ENCODE results near the gene AKAP12.
"Not testable (repeated sequence)": the region's sequence is repeated elsewhere in the genome, so short reads cannot be mapped to it uniquely, and the experiment has no call there.

The AKAP12 gene

DNA sequence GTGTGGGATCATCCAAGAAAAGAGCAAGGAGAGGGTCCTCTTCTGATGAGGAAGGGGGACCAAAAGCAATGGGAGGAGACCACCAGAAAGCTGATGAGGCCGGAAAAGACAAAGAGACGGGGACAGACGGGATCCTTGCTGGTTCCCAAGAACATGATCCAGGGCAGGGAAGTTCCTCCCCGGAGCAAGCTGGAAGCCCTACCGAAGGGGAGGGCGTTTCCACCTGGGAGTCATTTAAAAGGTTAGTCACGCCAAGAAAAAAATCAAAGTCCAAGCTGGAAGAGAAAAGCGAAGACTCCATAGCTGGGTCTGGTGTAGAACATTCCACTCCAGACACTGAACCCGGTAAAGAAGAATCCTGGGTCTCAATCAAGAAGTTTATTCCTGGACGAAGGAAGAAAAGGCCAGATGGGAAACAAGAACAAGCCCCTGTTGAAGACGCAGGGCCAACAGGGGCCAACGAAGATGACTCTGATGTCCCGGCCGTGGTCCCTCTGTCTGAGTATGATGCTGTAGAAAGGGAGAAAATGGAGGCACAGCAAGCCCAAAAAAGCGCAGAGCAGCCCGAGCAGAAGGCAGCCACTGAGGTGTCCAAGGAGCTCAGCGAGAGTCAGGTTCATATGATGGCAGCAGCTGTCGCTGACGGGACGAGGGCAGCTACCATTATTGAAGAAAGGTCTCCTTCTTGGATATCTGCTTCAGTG, 110.8 kb downstream of the AKAP12 start:
- no peak for DNase-seq

- no peak for DNase-seq
Observed at GRCh38 chr6:151351146-151351700, 111.5 kb downstream of the AKAP12 start.

DNA sequence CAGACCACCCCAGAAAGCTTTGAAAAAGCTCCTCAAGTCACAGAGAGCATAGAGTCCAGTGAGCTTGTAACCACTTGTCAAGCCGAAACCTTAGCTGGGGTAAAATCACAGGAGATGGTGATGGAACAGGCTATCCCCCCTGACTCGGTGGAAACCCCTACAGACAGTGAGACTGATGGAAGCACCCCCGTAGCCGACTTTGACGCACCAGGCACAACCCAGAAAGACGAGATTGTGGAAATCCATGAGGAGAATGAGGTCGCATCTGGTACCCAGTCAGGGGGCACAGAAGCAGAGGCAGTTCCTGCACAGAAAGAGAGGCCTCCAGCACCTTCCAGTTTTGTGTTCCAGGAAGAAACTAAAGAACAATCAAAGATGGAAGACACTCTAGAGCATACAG, 112.0 kb downstream of the AKAP12 start:
- no peak for DNase-seq

DNA sequence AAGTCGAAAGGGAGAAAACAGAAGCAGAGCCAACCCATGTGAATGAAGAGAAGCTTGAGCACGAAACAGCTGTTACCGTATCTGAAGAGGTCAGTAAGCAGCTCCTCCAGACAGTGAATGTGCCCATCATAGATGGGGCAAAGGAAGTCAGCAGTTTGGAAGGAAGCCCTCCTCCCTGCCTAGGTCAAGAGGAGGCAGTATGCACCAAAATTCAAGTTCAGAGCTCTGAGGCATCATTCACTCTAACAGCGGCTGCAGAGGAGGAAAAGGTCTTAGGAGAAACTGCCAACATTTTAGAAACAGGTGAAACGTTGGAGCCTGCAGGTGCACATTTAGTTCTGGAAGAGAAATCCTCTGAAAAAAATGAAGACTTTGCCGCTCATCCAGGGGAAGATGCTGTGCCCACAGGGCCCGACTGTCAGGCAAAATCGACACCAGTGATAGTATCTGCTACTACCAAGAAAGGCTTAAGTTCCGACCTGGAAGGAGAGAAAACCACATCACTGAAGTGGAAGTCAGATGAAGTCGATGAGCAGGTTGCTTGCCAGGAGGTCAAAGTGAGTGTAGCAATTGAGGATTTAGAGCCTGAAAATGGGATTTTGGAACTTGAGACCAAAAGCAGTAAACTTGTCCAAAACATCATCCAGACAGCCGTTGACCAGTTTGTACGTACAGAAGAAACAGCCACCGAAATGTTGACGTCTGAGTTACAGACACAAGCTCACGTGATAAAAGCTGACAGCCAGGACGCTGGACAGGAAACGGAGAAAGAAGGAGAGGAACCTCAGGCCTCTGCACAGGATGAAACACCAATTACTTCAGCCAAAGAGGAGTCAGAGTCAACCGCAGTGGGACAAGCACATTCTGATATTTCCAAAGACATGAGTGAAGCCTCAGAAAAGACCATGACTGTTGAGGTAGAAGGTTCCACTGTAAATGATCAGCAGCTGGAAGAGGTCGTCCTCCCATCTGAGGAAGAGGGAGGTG, 112.9 kb downstream of the AKAP12 start:
- no peak for DNase-seq

GRCh38 chr6:151353795-151354194, 114.0 kb downstream of the AKAP12 start:
- DNase-seq = no peak

DNA sequence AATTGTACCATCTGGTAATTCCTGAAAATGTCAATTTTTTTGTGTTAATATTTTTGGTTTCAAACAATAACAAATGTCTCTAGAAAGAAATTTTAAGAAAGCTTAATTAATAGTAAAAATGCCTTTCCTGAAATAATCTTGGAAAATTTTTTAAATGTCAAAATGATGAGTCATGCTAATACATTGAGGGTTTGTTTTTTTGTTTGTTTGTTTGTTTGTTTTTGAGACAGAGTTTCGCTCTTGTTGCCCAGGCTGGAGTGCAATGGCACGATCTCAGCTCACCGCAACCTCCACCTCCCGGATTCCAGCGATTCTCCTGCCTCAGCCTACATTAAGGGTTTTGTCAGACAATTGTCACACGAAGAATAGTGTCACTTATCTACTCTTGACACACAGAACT, 117.2 kb downstream of the AKAP12 start:
- DNase-seq = not testable (repeated sequence)

DNA sequence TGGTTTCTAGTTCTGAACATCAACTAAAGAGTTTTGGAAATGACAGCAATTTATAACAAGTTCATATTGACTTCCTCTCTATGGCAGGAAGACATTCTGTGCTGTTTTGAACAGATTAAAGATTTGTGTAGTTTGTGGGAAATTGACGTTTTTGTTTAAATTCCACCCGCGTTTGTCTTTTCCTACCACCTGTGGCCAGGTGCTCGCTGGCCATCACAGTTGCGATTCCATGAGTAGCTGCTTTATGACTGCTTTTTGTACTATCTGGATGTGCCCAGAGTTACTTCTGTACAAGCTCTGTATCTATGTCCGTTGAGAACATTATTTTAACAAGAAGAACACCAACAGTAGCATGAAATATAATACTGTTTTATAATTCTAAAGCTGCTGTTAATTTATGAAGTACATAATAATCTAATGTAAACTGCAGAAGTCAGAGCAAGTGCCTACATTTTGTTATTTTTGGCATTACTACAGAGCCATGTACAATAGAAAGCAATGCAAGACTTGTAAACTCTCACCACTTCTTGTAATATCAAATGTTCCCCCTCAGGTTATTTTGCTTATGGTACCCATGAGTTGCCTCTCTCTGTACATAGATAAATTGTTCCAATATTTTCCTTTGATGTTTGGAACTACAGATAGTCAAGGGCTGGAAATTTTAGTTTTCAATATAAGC, 118.1 kb downstream of the AKAP12 start:
- DNase-seq = no peak

- no peak for DNase-seq
Observed at GRCh38 chr6:151358475-151358874, 118.7 kb downstream of the AKAP12 start.

DNA sequence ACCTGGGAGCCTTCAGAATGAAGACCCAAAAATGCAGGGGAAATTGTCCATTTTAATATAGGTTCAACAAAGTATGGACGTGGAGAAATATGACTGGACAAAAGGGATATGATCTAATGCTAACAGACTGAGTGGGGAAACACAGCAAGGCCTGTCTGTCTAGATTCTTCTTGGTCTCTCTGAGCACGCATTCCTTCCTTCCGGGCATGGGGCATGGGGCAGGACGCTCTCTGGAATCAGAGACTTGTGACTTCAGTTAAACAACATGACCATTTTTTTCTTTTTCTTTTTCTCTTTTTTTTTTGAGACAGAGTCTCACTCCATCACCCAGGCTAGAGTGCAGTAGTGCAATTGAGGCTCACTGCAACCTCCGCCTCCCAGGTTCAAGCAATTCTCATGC, 119.7 kb downstream of the AKAP12 start:
- DNase-seq = no peak

- no peak for DNase-seq
Observed at GRCh38 chr6:151365233-151365632, 125.5 kb downstream of the AKAP12 start.

GRCh38 chr6:151370509-151371078, 130.8 kb downstream of the AKAP12 start:
- no peak for DNase-seq

- DNase-seq = no peak
Observed at GRCh38 chr6:151372164-151372563, 132.4 kb downstream of the AKAP12 start.

DNA sequence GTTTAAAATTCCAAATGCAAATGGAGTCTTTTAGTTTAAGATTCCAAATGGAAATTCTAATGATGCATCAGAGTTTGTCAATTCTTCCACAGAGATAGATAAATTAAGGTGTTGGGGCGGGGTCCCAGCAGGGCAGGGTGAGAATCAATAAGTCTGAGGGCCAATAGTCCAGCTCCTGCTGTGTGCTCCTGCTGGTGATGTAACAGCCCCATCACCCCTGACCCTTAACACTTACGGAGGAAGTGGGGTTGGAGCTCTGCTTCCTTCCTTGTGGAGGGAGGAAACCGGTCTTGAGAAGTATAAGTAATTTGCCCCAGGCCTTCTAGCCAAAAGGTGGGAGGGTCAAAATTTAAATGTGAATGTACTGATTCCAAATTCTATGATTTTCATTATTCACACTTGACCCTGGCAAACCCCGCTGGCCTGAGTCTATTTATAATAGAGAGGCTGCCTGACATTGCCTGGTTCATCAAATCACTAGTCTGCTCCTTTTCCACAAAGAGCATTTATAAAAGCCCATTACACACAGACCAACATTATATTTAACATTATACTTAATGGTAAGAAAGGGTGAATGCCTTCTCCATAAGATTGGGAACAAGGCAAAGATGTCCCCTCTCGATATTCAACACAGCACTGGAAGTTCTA, 134.4 kb downstream of the AKAP12 start:
- DNase-seq = no peak

DNA sequence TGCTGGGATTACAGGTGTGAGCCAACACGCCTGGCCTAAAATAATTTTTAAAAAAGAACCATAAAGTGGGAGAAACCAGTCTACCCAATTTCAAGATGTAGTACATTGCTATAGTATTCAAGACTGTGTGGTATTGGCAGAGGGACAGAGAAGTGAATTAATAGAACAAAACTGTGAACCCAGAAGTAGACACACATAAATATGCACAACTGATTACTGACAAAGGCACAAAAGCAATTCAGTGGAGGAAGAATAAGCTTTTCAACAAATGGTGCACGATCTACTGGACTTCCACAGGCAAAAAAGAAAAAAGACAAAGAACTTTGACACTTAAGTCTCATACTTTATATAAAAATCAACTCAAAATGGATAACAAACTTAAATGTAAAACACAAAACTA, 136.1 kb downstream of the AKAP12 start:
- DNase-seq = no peak

DNA sequence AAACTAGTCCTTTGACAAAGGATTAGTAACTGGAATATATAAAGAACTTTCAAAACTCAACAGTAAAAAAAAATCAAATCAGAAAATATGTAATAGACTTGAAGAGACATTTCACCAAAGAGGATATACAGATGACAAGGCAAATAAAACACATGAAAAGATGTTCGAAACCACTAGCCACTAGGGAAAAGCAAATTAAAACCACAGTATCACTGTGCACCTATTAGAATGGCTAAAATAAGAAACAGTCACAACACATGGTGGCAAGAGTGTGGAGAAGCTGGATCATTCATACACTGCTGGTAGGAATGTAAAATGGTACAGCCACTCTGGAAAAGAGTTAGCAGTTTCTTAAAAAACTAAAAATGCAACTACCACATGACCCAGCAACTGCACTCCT, 136.7 kb downstream of the AKAP12 start:
- DNase-seq = no peak

- no peak for DNase-seq
Observed at GRCh38 chr6:151377095-151377494, 137.3 kb downstream of the AKAP12 start.

- DNase-seq = no peak
Observed at GRCh38 chr6:151379933-151380847, 140.4 kb downstream of the AKAP12 start.

GRCh38 chr6:151380848-151381205, 141.1 kb downstream of the AKAP12 start:
- DNase-seq = no peak

GRCh38 chr6:151381722-151382121, 142.0 kb downstream of the AKAP12 start:
- no peak for DNase-seq

- DNase-seq = not testable (repeated sequence)
Observed at GRCh38 chr6:151382631-151383030, 142.9 kb downstream of the AKAP12 start.

GRCh38 chr6:151384151-151384550, 144.4 kb downstream of the AKAP12 start:
- no peak for DNase-seq
